Measurements from ENCODE around the gene KIF18A. TPM values are rescaled to one million over a fixed set of nuclear protein-coding genes. Genes with fewer than 3 reads are reported as not detected.

KIF18A gene
- total and polyA plus RNA-seq, 2 of the 8 experiments (the other 6 are each of a cell fraction or from before 2014, with no cell fraction given), result 4.0 to 23.3 TPM

GRCh38 chr11:27976262-27976661 lies 131.7 kb downstream of the KIF18A start:
- H3K18ac ChIP-seq (ENCODE audit: extremely low read depth, low read length), result no peak overlapping the region
- H3K9ac ChIP-seq (replicated peaks in 1 of 4; ENCODE audit: extremely low read depth in 1 of 4, low read depth in 3 of 4, low read length in 3 of 4), result no peak overlapping the region
- H3K79me2 ChIP-seq (ENCODE audit: control insufficient read depth in 1 of 2, insufficient read depth in 2 of 2, low read length in 2 of 2), result no peaks in the 10 kb centered on the region
- H3K79me1 ChIP-seq (ENCODE audit: low read depth, low read length), result no peaks in the 10 kb centered on the region
- H3K27me3 ChIP-seq (replicated peaks in 1 of 4; ENCODE audit: control insufficient read depth in 3 of 4, extremely low read depth in 1 of 4, insufficient read depth in 3 of 4, low read length in 3 of 4), result no peaks in the 10 kb centered on the region
- no peak overlapping the region for H2BK120ac ChIP-seq (replicated peaks; ENCODE audit: low read depth, low read length)
- no peak overlapping the region for H3K14ac ChIP-seq (ENCODE audit: insufficient read length)
- H2BK20ac ChIP-seq (ENCODE audit: low read length), result no peak overlapping the region
- no peak overlapping the region for H2BK12ac ChIP-seq (ENCODE audit: low read depth, low read length)
- no peaks in the 10 kb centered on the region for H3K9me3 ChIP-seq (ENCODE audit: insufficient read depth in 2 of 2, low read depth in 1 of 2, low read length in 1 of 2)
- no peak overlapping the region for H3K4me2 ChIP-seq (ENCODE audit: insufficient read depth in 1 of 2, low read depth in 2 of 2, low read length in 2 of 2)
- no peak overlapping the region for H3K4me3 ChIP-seq (ENCODE audit: extremely low read depth in 1 of 4, insufficient read depth in 2 of 4, low read depth in 3 of 4, low read length in 4 of 4)
- 77% methylated on average over 4 of the region's 4 CpGs; no CpG with 5 or more reads in 1 of the 2 experiments for WGBS, 2 experiments (ENCODE audit: extremely low coverage in 1 of 2, insufficient coverage in 1 of 2, insufficient read length in 1 of 2, insufficient replicate concordance in 2 of 2, low coverage in 1 of 2, low lambda C conversion rate in 2 of 2, missing lambda C conversion rate in 1 of 2)
- H2AK5ac ChIP-seq (ENCODE audit: low read depth, low read length), result no peak overlapping the region
- ChIA-PET CTCF (ENCODE audit: partially characterized antibody) (no interaction called here), POLR2A (ENCODE audit: partially characterized antibody) (no interaction called here)
- no peaks in the 10 kb centered on the region for H3K23me2 ChIP-seq (ENCODE audit: low read depth, low read length)
- no peak overlapping the region for H3K23ac ChIP-seq (ENCODE audit: insufficient read length)
- no peak overlapping the region for H2BK5ac ChIP-seq (ENCODE audit: low read depth, low read length)
- no peak overlapping the region for H2AFZ ChIP-seq (ENCODE audit: low read length)
- H3K4ac ChIP-seq (replicated peaks; ENCODE audit: insufficient read length, low read depth, low read length), result no peak overlapping the region
- H2BK15ac ChIP-seq (ENCODE audit: low read length), result no peak overlapping the region
- no peak overlapping the region for H4K8ac ChIP-seq (ENCODE audit: extremely low read depth, insufficient read depth, low read length)
- no peak for DNase-seq (ENCODE audit: low read depth in 1 of 2, low spot score in 2 of 2)
- no peaks in the 10 kb centered on the region for H3K4me1 ChIP-seq (replicated peaks in 1 of 4; ENCODE audit: control insufficient read depth in 3 of 4, insufficient read depth in 4 of 4, low read length in 3 of 4)
- FAIRE-seq, result no peak
- H4K20me1 ChIP-seq (replicated peaks in 1 of 2; ENCODE audit: control insufficient read depth in 1 of 2, insufficient read depth in 2 of 2, low read length in 2 of 2), result no peaks in the 10 kb centered on the region
- no peaks in the 10 kb centered on the region for H3K36me3 ChIP-seq (ENCODE audit: control insufficient read depth in 2 of 4, insufficient read depth in 4 of 4, low read length in 3 of 4)
- H3K56ac ChIP-seq (replicated peaks; ENCODE audit: insufficient read length, low read depth, low read length), result no peak overlapping the region
- H4K91ac ChIP-seq (replicated peaks; ENCODE audit: insufficient read length, low read length), result no peak overlapping the region
- no peak overlapping the region for H3K27ac ChIP-seq (ENCODE audit: low read depth, low read length)
- H4K5ac ChIP-seq (ENCODE audit: insufficient read length, low read depth, low read length), result no peak overlapping the region
- TF ChIP-seq BACH1 (IDR thresholded peaks at IDR 0.05; ENCODE audit: low read length), result no peak
- TF ChIP-seq HDAC6 (IDR thresholded peaks at IDR 0.05; ENCODE audit: low read depth, low read length), result no peak
- TF ChIP-seq SUZ12 (IDR thresholded peaks at IDR 0.05; ENCODE audit: low read length), result no peak
- no peak for TF ChIP-seq SP4 (IDR thresholded peaks at IDR 0.05; ENCODE audit: low read length)
- TF ChIP-seq NANOG (IDR thresholded peaks at IDR 0.05; ENCODE audit: insufficient read depth, low read depth, low read length, poor library complexity, severe bottlenecking), result no peak
- no peak for TF ChIP-seq TEAD4 (IDR thresholded peaks at IDR 0.05; ENCODE audit: low read depth, low read length)
- TF ChIP-seq SIRT6 (IDR thresholded peaks at IDR 0.05; ENCODE audit: low read length), result no peak
- no peak for TF ChIP-seq TCF12 (IDR thresholded peaks at IDR 0.05; ENCODE audit: low read depth, low read length)
- no peak for TF ChIP-seq RAD21 (IDR thresholded peaks at IDR 0.05 in 1 of 2, conservative IDR thresholded peaks at IDR 0.05 in 1 of 2; ENCODE audit: low read depth in 2 of 2, low read length in 2 of 2)
- TF ChIP-seq JUND (IDR thresholded peaks at IDR 0.05; ENCODE audit: low read length), result no peak
- TF ChIP-seq RFX5 (IDR thresholded peaks at IDR 0.05; ENCODE audit: borderline replicate concordance, low read depth, low read length), result no peak
- TF ChIP-seq RNF2 (IDR thresholded peaks at IDR 0.05; ENCODE audit: borderline replicate concordance, low read depth, low read length, missing control alignments, poor library complexity, severe bottlenecking), result no peak
- no peak for TF ChIP-seq ASH2L (IDR thresholded peaks at IDR 0.05; ENCODE audit: low read length)
